NCI-H748 (cell line): ENCODE data around the gene FNDC3B.
"Not testable (repeated sequence)": the region's sequence is repeated elsewhere in the genome, so short reads cannot be mapped to it uniquely, and the experiment has no call there.

Source experiments
- DNase-seq: peaks from one replicate; lab custom pipeline; 2025; ENCODE audit not compliant: unreplicated experiment; lab: John Stamatoyannopoulos, UW

The FNDC3B gene

DNA sequence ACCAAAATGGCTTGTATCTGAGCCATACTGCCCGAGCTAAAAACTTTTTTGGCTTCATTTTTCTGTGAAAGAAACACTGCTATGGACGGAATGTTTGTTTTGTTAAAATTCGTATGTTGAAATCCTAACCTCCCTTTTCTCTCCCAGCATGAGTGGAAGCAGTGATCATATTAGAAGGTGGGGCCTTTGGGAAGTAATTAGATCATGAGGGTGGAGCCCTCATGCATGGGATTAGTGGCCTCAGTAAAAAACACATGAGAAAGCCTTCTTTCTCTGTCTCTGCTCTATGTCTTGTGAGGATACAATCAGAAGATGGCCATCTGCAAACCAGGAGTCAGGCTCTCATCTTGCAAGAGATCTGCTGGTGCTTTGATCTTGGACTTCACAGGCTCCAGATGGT lies 7.4 kb upstream of the FNDC3B start:
- no peak for DNase-seq

DNA sequence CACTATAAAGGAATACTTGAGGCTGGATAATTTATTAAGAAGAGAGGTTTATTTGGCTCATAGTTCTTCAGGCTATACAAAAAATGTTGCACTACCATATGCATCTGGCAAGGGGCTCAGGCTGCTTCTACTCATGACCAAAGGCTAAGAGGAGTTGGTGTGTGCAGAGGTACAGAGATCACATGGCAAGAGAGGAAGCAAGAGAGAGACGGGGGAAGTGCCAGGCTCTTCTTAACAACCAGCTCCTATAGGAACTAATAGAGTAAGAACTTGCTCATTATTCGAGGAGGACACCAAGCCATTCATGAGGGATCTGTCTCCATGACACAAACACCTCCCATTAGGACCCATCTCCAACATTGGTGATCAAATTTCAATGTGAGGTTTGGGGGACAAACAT lies 6.0 kb upstream of the FNDC3B start:
- no peak for DNase-seq

DNA sequence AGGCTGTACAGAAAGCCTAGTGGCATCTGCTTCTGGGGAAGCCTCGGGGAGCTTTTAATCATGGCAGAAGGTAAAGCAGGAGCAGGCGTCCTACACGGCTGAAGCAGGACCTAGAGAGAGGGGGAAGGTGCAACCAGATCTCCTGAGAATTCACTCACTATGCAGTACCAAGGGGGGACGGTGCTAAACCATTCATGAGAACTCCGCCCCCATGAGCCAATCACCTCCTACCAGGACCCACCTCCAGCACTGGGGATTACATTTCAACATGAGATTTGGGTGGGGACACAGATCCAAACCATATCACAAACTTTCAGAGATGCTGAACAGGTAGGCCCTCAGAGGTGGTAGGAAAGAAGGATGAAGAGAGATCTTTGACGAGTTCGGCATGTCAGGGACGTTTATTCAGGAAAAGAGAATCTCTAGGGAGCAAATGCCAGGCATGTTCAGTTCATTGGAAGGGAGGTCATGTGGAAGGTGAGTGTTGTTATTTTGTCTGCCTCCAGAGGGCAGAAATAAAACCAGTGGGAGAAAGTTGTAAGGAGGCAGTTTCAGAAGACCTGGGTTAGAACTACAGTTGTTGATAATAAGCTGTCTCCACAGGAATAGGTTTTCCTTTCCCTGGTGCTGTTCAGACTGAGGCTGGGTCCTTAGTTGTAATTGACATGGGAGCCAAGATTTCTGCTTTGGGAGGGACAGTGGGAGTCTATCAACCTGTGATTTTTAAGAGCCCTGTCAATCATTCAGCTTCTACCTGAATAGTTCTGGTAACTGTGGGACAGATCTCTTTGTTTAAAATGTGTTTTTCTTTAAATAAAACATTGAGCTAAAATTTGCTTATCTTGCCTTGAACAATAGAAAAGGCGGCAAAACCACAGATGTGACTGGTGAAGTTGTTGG lies 4.3 kb upstream of the FNDC3B start:
- DNase-seq, result peak; percentile 11

DNA sequence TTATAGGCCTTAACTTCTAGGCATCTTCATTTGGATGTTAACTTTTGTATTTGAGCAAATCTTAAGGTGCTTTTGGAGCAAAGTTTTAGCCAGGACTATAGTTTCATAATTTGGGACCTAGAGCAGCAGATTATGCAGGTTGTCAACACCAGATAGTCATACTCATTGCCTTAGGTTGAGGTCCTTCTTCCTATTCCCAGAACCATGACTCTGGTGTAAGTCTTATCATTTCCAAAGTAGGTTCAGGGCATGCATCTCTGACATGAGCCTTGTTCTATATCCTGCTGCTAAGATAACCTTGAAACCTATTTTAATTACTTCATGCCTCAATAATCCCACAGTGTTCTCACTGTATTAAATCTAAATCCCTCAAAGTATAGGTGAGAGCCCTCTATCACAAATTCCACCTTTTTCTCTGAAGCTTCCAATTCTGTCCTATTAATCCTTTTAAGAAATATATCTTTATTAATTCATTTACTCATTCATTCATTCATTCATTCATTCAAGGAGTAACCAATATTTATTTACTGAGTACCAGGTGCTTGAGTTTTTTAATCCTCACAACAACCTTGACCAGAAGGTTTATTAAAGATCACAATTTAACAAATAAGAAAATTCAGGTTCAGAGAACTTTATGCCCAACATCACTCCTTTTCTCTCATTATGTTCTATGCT lies 2.7 kb upstream of the FNDC3B start:
- DNase-seq, result no peak

DNA sequence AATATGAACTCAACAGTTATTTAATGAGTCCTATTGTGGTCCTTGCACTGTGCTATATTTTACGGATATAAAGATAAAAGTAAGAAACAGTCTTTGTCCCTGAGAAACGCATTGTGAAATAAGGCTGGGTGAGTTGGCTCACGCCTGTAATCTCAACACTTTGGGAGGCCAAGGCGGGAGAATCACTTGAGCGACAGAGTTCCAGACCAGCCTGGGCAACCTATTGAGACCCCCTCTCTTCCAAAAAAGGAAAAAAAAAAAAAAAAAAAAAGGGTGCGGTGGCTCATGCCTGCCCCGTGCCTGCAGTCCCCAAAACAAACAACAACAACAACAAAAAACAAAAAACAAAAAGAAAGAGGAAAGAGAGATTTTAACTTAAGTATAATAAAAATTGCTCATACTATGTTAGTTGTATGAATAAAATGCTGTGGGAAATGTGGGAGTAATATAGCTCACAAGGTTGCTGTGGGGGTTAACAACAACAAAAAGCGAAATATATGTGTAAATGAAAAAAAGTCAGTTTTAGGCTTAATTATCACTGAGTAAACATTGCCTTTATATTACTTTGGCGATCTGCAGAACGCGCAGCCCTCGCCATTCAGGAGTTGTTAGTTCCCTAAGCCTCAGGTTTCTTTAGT lies 461 bp upstream of the FNDC3B start:
- no peak for DNase-seq

DNA sequence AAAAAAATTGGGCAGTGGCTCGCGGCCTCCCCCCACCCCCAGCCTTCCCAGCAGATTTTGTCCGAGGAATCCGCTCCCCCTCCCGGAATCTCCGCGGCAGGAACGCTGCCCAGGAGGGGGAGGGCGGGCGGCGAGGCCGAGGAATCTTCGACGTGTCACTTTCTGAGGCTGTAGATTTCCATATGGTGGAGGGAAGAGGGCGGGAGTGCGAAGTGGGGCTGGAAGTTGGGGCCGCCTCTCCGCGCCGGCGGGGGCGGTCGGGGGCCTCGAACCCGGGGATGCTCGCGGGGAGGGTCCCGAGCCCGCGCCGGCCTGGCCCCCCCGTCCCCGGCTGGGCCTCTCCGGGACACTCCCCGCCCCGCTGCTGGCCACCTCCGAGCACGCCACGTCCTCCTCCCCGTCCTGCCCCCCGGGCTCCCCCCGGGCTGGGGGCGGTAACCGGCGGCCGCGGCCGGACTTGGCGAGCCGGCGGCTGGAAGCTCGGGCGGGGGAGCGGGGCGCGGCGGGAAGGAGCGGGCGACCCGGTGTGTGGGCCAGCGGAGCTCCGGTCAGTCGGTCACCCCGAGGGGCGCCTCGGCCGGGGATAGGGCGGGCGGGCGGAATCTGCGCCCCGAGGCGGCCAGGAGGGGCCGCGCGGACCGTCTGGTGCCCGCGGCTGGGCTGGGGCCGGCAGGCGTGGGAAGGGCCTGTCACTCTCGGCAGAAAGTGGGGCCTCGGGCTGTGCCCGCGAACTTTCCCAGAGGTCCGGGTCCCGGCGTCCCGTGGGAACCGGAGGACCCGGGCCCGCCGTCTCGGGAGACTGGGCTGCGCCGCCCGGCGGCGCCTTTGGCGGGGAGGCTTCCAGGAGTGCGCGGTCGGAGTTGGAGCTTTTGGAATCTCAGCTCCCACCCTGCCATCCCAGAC lies 951 bp downstream of the FNDC3B start:
- DNase-seq, result peak; percentile 56

DNA sequence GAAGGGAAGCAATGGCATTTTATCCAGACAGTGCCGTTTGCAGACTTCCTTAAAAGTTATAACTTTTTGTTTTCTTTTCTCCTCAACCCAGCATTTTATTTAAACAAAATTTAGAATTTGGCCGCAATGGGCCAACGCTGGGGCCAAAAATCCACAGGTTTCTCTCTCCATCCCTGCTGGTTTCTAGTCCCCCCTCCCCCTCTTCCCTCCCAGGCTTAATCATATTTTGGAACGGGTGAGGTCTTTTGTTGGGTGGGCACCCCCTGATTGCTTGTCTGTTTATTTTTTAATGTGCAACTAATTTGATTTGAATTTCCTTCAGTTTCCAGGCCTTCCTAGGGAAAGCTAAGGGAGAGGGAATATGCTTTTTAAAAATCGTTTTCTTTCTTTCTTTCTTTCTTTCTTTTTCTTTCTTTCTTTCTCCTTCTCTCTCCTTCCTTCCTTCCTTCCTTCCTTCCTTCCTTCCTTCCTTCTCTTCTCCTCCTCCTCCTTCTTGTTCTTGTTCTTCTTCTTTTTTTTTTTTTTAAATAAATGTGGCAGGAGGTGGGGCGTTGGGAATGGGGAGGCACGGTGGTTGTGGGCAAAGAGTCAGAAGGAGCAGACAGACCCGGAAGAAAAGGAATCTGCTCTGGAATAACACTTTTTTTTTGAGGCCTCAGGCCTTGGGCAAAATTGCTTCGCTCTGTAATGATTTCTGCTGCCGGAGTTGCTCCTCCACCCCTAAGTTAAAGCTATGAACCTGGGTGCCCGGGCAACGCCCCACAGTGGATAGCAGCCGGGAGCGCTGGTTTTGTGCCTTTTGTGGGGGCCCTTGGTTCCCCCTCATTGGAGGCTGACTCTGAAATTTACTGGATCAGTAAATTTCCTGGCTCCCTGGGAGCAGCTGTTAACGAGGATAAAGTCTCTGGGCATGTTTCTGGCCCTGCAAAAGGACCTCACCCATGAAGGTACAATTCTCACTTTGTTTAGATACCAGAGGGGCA lies 1.9 kb downstream of the FNDC3B start:
- DNase-seq, result no peak

DNA sequence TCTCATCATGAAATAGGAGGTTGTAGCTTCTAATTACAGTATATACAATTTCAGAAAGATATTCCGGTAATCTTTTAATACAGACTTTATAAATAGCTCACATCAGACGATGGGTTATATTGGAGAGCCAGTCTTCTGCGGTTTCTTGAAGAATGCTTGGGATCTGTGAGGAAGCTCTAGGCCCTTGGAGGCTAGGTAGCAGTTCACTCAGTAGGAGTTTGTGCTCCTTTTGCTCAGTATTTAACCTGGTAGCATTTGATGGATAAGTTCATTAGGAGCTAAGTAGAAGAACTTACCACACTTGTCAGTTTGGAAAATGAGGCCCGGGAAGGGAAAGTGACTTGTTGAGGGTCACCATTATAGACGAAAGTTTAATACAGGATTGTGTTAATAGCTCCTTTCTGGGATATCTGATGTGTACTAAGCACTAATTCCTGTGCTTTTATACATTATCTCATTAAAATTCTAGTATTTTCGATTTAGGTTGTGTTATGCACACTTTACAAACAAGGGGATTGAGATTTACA lies 2.8 kb downstream of the FNDC3B start:
- DNase-seq, result no peak

DNA sequence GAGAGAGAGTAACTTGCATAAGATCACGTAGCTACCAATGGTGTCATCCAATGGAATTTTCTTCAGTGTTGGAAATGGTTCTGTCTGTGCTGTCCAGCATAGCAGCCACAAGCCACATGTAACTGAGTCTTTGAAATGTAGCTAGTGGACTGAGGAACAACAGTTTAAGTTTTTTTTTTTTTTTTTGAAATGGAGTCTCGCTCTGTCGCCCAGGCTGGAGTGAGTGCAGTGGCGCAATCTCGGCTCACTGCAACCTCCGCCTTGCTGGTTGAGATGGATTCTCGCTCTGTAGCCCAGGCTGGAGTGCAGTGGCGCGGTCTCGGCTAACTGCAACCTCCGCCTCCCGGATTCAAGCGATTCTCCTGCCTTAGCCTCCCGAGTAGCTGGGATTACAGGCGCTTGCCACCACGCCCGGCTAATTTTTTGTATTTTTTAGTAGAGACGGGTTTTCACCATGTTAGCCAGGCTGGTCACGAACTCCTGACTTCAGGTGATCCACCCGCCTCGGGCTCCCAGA lies 3.3 kb downstream of the FNDC3B start:
- not testable (repeated sequence) for DNase-seq

DNA sequence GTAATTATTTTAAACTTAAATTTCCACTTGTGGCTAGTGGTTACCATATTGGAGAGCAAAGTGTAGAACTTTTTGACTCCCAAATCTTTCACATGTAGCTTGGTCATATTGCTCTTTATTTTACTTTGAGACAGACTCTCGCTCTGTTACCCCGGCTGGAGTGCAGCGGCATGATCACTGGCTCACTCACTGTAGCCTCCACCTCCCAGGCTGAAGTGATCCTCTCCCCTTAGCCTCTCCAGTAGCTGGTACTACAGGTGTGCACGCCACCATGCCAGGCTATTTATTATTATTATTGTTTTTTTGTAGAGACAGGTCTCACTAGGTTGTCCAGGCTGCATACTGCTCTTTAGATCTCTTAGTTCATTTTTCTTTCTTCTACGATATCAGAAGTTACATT lies 3.9 kb downstream of the FNDC3B start:
- no peak for DNase-seq

DNA sequence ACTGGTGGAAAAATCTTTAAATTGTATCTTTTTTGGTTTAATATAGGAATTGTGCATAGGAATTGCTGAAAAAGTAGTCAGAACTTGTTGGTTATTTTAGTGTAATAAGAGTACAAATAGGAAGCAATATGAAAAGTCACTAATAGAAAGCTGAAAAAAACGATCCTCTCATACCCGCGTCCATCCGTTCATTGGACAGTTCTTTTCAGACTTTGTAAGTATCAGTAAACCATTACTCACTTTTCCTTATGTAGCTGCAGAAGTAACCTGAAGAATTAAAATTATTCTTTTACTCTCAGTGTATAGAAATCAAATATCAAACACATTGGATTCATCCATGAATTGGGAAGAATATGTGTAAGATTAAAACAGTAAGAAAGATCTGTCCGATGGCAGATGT lies 4.4 kb downstream of the FNDC3B start:
- no peak for DNase-seq

DNA sequence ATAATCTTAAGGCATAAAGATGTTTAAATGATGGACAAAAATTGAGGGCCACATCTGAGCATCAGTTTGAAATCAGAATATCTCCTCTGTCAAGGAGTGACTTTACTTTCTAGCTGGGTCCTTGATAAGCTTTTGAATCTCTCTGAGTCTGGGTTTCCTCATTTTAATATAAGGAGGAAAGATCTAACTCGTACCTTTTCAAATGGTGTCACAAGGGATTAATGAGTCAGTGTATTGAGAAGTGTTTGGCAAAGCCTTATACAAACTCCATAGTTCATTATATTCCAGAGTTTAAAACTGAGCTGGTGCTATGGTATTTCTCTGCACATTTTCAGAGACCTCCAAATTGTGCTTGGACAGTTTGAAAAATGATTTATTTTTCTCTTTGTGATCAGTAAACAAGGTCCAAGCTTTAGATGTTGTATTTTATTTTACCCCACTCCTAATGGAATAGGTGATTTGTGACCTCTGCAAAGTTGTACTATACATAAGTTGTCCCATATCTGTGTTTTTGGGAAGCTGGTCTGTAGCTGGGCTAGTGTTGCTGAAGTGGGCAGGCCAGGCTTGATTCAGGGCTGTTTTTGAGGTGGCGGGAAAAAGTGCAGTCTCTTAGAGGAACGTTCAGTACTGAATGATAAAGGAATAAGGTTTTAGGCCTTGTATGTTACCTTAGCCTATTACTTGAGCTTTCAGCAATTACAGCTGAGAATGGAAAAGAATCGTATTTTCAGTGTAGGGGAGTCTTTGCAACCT lies 5.6 kb downstream of the FNDC3B start:
- DNase-seq, result no peak

DNA sequence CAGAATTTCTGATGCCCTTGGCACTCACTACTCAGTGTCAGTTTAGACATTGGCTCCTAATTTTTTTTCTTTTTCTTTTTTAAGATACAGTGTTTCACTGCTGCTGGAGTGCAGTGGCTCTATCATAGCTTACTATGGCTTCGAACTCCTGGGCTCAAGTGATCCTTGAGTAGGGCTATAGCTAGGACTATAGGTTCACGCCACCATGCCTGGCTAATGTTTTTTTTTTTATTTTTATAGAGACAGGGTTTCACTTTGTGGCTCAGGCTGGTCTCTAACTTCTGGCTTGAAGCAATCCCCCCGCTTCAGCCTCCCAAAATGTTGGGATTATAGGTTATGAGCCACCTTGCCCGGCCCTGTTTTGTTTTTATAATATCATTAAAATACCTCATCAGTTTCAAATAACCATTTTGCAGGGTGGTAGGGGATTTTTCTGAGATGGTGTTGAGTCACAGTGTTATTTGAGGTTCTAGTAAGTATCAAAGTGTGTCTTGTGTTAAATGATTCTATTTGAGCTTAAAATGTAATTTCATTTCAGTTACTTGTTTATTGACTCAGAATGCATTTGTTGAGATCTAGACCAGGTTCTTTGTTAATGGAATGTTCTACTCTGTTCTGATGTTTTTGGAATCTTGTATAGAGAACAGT lies 7.0 kb downstream of the FNDC3B start:
- DNase-seq, result no peak

DNA sequence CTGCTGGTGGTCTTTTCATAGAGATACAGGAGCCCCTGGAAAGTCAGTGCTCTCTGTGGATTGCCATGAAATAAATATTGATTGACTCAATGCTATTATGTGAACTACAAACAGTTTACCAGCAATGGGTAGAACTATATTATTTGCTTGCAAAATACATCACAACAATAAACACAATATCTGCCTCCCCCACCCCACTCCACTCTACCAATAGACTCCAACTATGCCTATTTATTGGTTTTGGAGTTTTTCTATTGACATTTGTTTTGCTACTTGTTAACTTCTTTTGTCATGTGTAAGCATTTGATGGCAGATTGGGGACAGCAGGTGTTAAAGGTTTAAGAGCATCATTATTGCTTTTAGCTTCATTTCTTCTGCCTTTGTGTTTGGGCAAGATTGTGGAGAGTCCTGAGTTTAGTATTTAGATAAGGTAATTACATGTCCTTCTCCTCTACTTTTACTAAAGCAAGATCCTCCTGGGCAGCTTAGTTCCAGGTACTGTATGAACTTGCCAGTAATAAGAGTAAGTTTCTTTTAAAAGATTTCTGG lies 8.3 kb downstream of the FNDC3B start:
- DNase-seq, result no peak

DNA sequence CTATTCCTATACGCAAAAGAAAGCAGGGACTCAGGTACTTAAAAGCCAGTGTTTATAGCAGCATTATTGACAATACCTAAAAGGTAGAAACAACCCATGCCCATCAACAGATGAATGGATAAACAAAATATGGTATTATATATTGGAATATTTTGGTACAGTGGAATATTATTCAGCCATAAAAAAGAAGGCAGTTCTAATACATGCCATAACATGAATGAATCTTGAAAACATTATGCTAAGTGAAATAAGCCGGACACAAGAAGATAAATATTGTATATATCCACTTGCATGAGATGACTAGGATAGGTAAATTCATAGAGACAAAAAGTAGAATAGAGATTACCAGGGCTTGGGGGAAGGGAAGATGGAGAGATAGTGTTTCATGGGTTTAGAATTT lies 9.2 kb downstream of the FNDC3B start:
- no peak for DNase-seq

DNA sequence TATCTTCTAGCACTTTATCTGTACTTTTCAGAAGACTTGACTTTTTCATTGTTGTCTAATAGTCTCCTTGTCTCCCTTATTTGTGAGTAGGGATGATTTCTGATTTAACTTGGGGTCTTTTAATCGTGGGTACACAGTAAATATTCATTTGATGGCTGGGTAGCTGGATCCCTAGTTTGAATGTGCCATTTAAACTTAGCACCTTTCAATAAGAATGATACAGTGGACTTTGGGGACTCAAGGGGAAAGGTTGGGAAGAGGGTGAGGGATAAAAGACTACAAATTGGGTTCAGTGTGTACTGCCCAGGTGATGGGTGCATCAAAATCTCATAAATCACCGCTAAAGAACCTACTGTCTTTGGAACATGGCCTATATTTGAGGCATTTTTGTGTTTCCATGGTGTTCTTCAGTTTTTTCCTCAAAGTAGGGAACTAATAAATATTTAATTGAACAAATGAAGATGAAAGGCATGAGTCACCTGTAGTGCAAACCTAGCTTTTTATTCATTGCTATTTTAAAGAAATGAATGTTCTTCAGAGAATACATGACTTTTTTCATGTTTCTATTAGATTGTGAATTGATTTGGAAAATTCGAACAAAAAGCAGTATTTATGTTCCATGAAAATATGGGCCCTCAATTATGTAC lies 12.1 kb downstream of the FNDC3B start:
- no peak for DNase-seq

DNA sequence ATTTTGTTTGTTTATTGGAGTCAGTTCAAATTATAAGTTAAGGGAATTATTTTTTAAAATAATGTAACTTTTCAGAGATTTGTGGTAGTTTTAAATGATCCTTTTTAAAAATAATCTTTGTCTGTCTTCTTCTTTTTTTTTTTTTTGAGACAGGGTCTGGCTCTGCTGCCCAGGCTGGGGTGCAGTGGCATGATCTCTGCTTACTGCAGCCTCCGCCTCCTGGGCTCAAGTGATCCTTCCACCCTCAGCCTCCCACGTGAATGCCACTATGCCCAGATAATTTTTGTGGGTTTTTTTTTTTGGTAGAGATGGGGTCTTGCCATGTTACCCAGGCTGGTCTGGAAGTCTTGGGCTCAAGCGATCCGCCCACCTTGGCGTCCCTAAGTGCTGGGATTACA lies 12.6 kb downstream of the FNDC3B start:
- DNase-seq, result no peak
